K562 treated with DMSO at 1 percent for 24 hours (cell line): ENCODE data around the gene MAP7D1. TPM values are rescaled to one million over a fixed set of nuclear protein-coding genes. Genes with fewer than 3 reads are reported as not detected.

Experiments
- total RNA-seq: library from RNA; unstranded; fragments of 300-600 nt; gene quantifications from 2 replicates; pipeline ENCODE4 v1.2.3, GENCODE V29; 2022; ENCODE audit warnings: low read depth; ENCODE audit not compliant: insufficient read depth

The MAP7D1 gene
- 148 and 153 TPM in 2 replicates for total RNA-seq

GRCh38 chr1:36155408-36156328, at the start of gene MAP7D1:
MAP7D1 (plus strand) TSS chr1:36156160; CDS start chr1:36156418, 258 bp downstream.

GRCh38 chr1:36125129-36125991, 30.6 kb upstream of the MAP7D1 start, which contains the start of gene COL8A2:
COL8A2 (minus strand) TSS chr1:36125222; CDS start chr1:36100242, 24,980 bp downstream.

GRCh38 chr1:36149237-36149972, 6.6 kb upstream of the MAP7D1 start, which contains the start of gene TRAPPC3:
TRAPPC3 (minus strand) TSS chr1:36149486; CDS start chr1:36149378, 108 bp downstream.

GRCh38 chr1:36223996-36224536, 68.1 kb downstream of the MAP7D1 start, which contains the start of gene THRAP3:
THRAP3 (plus strand) TSS chr1:36224443; CDS start chr1:36282564, 58,121 bp downstream.

Other genes with a start within 250 kb of the MAP7D1 start
- gene AGO3, start 225.1 kb upstream of the MAP7D1 start, total RNA-seq, result 11.4 and 12.2 TPM in 2 replicates
- gene TEKT2, start 72.1 kb upstream of the MAP7D1 start, total RNA-seq, result not detected in 2 replicates
- 50.9 and 55.8 TPM in 2 replicates for gene ADPRS, start 67.3 kb upstream of the MAP7D1 start, total RNA-seq
- gene COL8A2, start 30.9 kb upstream of the MAP7D1 start, total RNA-seq, result not detected in 2 replicates
- gene TRAPPC3, start 6.7 kb upstream of the MAP7D1 start, total RNA-seq, result 119 and 136 TPM in 2 replicates
- 63.0 and 63.2 TPM in 2 replicates for gene THRAP3, start 68.3 kb downstream of the MAP7D1 start, total RNA-seq
- 2.5 and 2.7 TPM in 2 replicates for gene SH3D21, start 150.2 kb downstream of the MAP7D1 start, total RNA-seq
- 182 TPM in 2 replicates for gene EVA1B, start 167.5 kb downstream of the MAP7D1 start, total RNA-seq
- 165 and 175 TPM in 2 replicates for gene STK40, start 229.8 kb downstream of the MAP7D1 start, total RNA-seq
- 191 and 204 TPM in 2 replicates for gene LSM10, start 241.7 kb downstream of the MAP7D1 start, total RNA-seq